Measurements from ENCODE around the gene CRISP1. TPM values are rescaled to one million over a fixed set of nuclear protein-coding genes. Genes with fewer than 3 reads are reported as not detected.

Gene CRISP1
- total and polyA plus RNA-seq, 2 of the 8 experiments (the other 6 are each of a cell fraction or from before 2014, with no cell fraction given): not detected

DNA sequence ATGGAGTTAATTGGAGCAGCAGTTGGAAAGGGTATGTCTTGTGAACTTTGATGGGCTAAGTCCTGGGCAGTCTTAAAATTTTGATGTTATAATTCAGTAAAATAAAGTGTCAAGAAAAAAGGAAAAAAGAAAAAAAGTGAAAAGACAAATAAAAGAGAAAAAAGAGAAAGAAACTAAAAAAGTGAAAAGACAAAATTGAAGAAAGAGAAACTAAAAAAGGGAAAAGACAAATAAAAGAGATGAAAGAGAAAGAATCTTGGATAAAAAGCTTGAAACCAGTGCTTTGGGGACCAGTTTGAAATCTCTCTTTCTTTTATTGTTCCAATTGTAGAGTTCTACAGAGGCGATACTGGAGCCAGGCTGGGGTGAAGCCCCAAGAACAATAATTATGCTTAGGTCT is 67.2 kb downstream of the CRISP1 start:
- H3K14ac ChIP-seq (ENCODE audit: insufficient read length): no peak overlapping the region
- TF ChIP-seq CHD2 (IDR thresholded peaks at IDR 0.05; ENCODE audit: low read length) (no peak), SIX5 (IDR thresholded peaks at IDR 0.05; ENCODE audit: low read depth, low read length) (no peak), SIN3A (conservative IDR thresholded peaks at IDR 0.05 in 1 of 2, IDR thresholded peaks at IDR 0.05 in 1 of 2; ENCODE audit: low read depth in 1 of 2, low read length in 2 of 2) (no peak), RBBP5 (IDR thresholded peaks at IDR 0.05; ENCODE audit: borderline replicate concordance, low read depth, low read length) (no peak), SIRT6 (IDR thresholded peaks at IDR 0.05; ENCODE audit: low read length) (no peak), EP300 (IDR thresholded peaks at IDR 0.05; ENCODE audit: borderline replicate concordance in 1 of 2, low read depth in 2 of 2, low read length in 2 of 2) (no peak), TEAD4 (IDR thresholded peaks at IDR 0.05; ENCODE audit: low read depth, low read length) (no peak), CBX8 (IDR thresholded peaks at IDR 0.05; ENCODE audit: borderline replicate concordance, low read depth, low read length) (no peak), KDM4A (IDR thresholded peaks at IDR 0.05; ENCODE audit: low read depth, low read length, severe bottlenecking) (no peak), JUN (IDR thresholded peaks at IDR 0.05; ENCODE audit: low read depth, low read length) (no peak), ASH2L (IDR thresholded peaks at IDR 0.05; ENCODE audit: low read length) (no peak)
- TF ChIP-seq, protein P1, sequence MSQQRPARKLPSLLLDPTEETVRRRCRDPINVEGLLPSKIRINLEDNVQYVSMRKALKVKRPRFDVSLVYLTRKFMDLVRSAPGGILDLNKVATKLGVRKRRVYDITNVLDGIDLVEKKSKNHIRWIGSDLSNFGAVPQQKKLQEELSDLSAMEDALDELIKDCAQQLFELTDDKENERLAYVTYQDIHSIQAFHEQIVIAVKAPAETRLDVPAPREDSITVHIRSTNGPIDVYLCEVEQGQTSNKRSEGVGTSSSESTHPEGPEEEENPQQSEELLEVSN (IDR thresholded peaks at IDR 0.05): no peak
- TF ChIP-seq, protein P2, sequence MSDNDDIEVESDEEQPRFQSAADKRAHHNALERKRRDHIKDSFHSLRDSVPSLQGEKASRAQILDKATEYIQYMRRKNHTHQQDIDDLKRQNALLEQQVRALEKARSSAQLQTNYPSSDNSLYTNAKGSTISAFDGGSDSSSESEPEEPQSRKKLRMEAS (IDR thresholded peaks at IDR 0.05): no peak

More for the DNA sequence above, 67.2 kb downstream of the CRISP1 start:
- Histone ChIP-seq H3K9ac (replicated peaks in 1 of 4; ENCODE audit: extremely low read depth in 1 of 4, low read depth in 3 of 4, low read length in 3 of 4) (no peak overlapping the region), H3K9me3 (ENCODE audit: insufficient read depth in 2 of 2, low read depth in 1 of 2, low read length in 1 of 2) (no peaks in the 10 kb centered on the region; a peak in 1 of 4 replicates), H3K4ac (replicated peaks; ENCODE audit: insufficient read length, low read depth, low read length) (no peak overlapping the region), H3K79me1 (ENCODE audit: low read depth, low read length) (no peaks in the 10 kb centered on the region), H4K5ac (ENCODE audit: insufficient read length, low read depth, low read length) (no peak overlapping the region), H3K36me3 (ENCODE audit: control insufficient read depth in 2 of 4, insufficient read depth in 4 of 4, low read length in 3 of 4) (no peaks in the 10 kb centered on the region), H4K20me1 (replicated peaks in 1 of 2; ENCODE audit: control insufficient read depth in 1 of 2, insufficient read depth in 2 of 2, low read length in 2 of 2) (no peaks in the 10 kb centered on the region), H3K4me1 (replicated peaks in 1 of 4; ENCODE audit: control insufficient read depth in 3 of 4, insufficient read depth in 4 of 4, low read length in 3 of 4) (no peaks in the 10 kb centered on the region), H3K27ac (ENCODE audit: low read depth, low read length) (no peak overlapping the region), H3K23me2 (ENCODE audit: low read depth, low read length) (no peaks in the 10 kb centered on the region), H3K4me3 (ENCODE audit: extremely low read depth in 1 of 4, insufficient read depth in 2 of 4, low read depth in 3 of 4, low read length in 4 of 4) (no peak overlapping the region), H3K27me3 (replicated peaks in 1 of 4; ENCODE audit: control insufficient read depth in 3 of 4, extremely low read depth in 1 of 4, insufficient read depth in 3 of 4, low read length in 3 of 4) (no peaks in the 10 kb centered on the region), H2BK120ac (replicated peaks; ENCODE audit: low read depth, low read length) (no peak overlapping the region), H3K4me2 (ENCODE audit: insufficient read depth in 1 of 2, low read depth in 2 of 2, low read length in 2 of 2) (no peak overlapping the region), H2BK12ac (ENCODE audit: low read depth, low read length) (no peak overlapping the region), H3K56ac (replicated peaks; ENCODE audit: insufficient read length, low read depth, low read length) (no peak overlapping the region), H2BK5ac (ENCODE audit: low read depth, low read length) (no peak overlapping the region), H3K18ac (ENCODE audit: extremely low read depth, low read length) (no peak overlapping the region), H2AFZ (ENCODE audit: low read length) (no peak overlapping the region), H2AK5ac (ENCODE audit: low read depth, low read length) (no peak overlapping the region), H4K91ac (replicated peaks; ENCODE audit: insufficient read length, low read length) (no peak overlapping the region), H3K23ac (ENCODE audit: insufficient read length) (no peak overlapping the region), H4K8ac (ENCODE audit: extremely low read depth, insufficient read depth, low read length) (no peak overlapping the region), H3K79me2 (ENCODE audit: control insufficient read depth in 1 of 2, insufficient read depth in 2 of 2, low read length in 2 of 2) (no peaks in the 10 kb centered on the region), H2BK20ac (ENCODE audit: low read length) (no peak overlapping the region), H2BK15ac (ENCODE audit: low read length) (no peak overlapping the region)
- 100% methylated on average over 1 of the region's 1 CpG; no CpG with 5 or more reads in 1 of the 2 experiments for WGBS, 2 experiments (ENCODE audit: extremely low coverage in 1 of 2, insufficient coverage in 1 of 2, insufficient read length in 1 of 2, insufficient replicate concordance in 2 of 2, low coverage in 1 of 2, low lambda C conversion rate in 2 of 2, missing lambda C conversion rate in 1 of 2)
- ChIA-PET CTCF (ENCODE audit: partially characterized antibody) (interaction anchor here (1.8 kb wide), 1 partner anchor 193 kb away, joined by 5 read pairs; no protein-coding TSS in a partner anchor), POLR2A (ENCODE audit: partially characterized antibody) (interaction anchor here (0.6 kb wide), 1 partner anchor 36 kb away, joined by 3 read pairs; no protein-coding TSS in a partner anchor)
- DNase-seq (ENCODE audit: low read depth in 1 of 2, low spot score in 2 of 2): no peak
- FAIRE-seq: no peak

Measured in H1 (cell line).